HEK293T (cell line): ENCODE results near the gene PLEKHG4.

Experiments
- BHLHE40 ChIP-seq: fragments of 450-650 bp; IDR thresholded peaks from 2 replicates; pipeline ENCODE4 v1.6.1; 2016; ENCODE audit warnings: mild to moderate bottlenecking, moderate library complexity, borderline replicate concordance
- ELF4 ChIP-seq: fragments of 450-650 bp; IDR thresholded peaks from 2 replicates; pipeline ENCODE4 v1.6.1; 2017; ENCODE audit warnings: antibody characterized with exemption
- FOXA1 ChIP-seq: fragments of 450-650 bp; IDR thresholded peaks from 2 replicates; pipeline ENCODE4 v1.6.1; 2016; ENCODE audit warnings: mild to moderate bottlenecking
- FOXK2 ChIP-seq: fragments of 450-650 bp; IDR thresholded peaks from 2 replicates; pipeline ENCODE4 v1.6.1; 2016; ENCODE audit warnings: mild to moderate bottlenecking
- FOXM1 ChIP-seq: fragments of 450-650 bp; IDR thresholded peaks from 2 replicates; pipeline ENCODE4 v1.6.1; 2017; ENCODE audit warnings: mild to moderate bottlenecking, borderline replicate concordance
- HDGF ChIP-seq: fragments of 450-650 bp; IDR thresholded peaks from 2 replicates; pipeline ENCODE4 v1.6.1; 2017; ENCODE audit warnings: antibody characterized with exemption, borderline replicate concordance
- L3MBTL2 ChIP-seq: fragments of 450-650 bp; conservative IDR thresholded peaks from 2 replicates; pipeline ENCODE4 v1.6.1; 2016; ENCODE audit warnings: mild to moderate bottlenecking
- LEF1 ChIP-seq: fragments of 450-650 bp; IDR thresholded peaks from 2 replicates; pipeline ENCODE4 v1.6.1; 2017; ENCODE audit warnings: mild to moderate bottlenecking, borderline replicate concordance
- NFRKB ChIP-seq: fragments of 450-650 bp; IDR thresholded peaks from 2 replicates; pipeline ENCODE4 v1.6.1; 2016; ENCODE audit warnings: mild to moderate bottlenecking, moderate library complexity
- PKNOX1 ChIP-seq: fragments of 450-650 bp; IDR thresholded peaks from 2 replicates; pipeline ENCODE4 v1.6.1; 2016
- SP1 ChIP-seq: fragments of 450-650 bp; IDR thresholded peaks from 2 replicates; pipeline ENCODE4 v1.6.1; 2017
- SUZ12 ChIP-seq: fragments of 450-650 bp; IDR thresholded peaks from 2 replicates; pipeline ENCODE4 v1.6.1; 2016; ENCODE audit warnings: mild to moderate bottlenecking
- TARDBP ChIP-seq: fragments of 450-650 bp; IDR thresholded peaks from 2 replicates; pipeline ENCODE4 v1.6.1; 2016
- ZNF384 ChIP-seq: fragments of 450-650 bp; IDR thresholded peaks from 2 replicates; pipeline ENCODE4 v1.6.1; 2016

- TF ChIP-seq HDGF (no peak), SUZ12 (no peak), TARDBP (no peak), NFRKB (no peak), FOXM1 (no peak), FOXA1 (no peak), L3MBTL2 (no peak), BHLHE40 (no peak), FOXK2 (no peak), SP1 (no peak), LEF1 (no peak), ELF4 (no peak), PKNOX1 (no peak), ZNF384 (no peak)
Observed at GRCh38 chr16:67268136-67268579, 11.2 kb upstream of the PLEKHG4 start.
